T follicular helper cell (primary cell): ENCODE data around the gene HEPACAM2.

Experiments
- DNase-seq: peaks from one replicate; pipeline ENCODE4 v3.0.0-alpha.2; 2020; ENCODE audit warnings: low read depth

HEPACAM2 gene

GRCh38 chr7:93202594-93203250 lies 23.5 kb downstream of the HEPACAM2 start:
- DNase-seq: no peak

- DNase-seq: no peak
These were observed 27.8 kb downstream of the HEPACAM2 start for GRCh38 chr7:93198472-93198871.

DNA sequence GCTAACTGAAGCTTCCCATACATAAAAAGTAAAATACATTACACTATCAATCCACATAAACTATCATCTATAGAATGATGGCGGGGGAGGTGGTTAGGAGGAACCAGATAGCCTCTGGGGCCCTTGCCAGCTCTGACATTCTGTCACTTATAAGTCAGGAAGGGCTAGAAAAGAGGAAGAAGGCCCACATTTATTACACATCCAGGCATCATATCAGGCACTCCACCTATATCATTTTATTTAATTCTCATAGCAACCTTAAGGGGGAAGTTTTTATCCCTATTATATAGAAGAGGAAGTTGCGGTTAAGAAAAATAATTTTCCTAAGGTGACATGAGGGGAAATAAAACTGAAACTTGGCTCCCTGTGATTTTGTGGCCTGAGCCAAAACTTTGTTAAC lies 29.9 kb downstream of the HEPACAM2 start:
- no peak for DNase-seq

- DNase-seq: no peak
These were observed 31.9 kb downstream of the HEPACAM2 start for GRCh38 chr7:93194386-93194785.

DNA sequence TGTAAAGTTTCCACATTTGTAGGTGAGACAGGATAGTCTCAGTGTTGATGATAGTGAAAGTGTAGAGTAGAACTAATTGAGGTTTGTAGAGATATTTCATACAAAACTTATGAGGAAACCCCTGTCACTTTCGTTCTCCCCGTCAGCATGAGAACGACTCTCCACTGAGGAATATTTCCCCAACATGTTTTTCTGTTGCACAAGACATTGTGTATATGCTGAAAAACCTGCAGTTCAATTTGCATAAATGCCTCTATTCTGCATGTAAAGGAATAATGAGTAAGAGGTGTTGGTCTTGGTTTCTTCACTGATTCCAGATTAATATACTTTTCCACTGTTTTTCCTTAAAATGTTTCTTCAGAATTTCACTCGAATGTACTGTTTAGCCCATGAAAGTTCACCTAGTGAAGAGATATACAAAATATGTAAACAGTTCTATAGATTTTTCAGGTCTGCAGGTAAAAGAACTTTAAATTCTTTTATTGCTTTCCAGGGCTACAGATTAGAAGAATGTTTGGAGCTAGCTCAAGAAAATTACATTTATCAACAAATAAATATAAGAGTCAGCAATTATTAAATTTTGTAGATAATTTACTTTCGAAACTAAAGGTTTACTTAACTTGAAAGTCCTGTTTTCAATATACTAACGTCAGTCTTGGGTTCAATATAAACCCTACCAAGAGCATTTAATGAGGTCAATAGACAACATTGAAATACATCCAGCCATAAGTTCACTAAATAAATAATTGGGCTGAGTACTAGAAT lies 37.2 kb downstream of the HEPACAM2 start:
- DNase-seq: no peak

DNA sequence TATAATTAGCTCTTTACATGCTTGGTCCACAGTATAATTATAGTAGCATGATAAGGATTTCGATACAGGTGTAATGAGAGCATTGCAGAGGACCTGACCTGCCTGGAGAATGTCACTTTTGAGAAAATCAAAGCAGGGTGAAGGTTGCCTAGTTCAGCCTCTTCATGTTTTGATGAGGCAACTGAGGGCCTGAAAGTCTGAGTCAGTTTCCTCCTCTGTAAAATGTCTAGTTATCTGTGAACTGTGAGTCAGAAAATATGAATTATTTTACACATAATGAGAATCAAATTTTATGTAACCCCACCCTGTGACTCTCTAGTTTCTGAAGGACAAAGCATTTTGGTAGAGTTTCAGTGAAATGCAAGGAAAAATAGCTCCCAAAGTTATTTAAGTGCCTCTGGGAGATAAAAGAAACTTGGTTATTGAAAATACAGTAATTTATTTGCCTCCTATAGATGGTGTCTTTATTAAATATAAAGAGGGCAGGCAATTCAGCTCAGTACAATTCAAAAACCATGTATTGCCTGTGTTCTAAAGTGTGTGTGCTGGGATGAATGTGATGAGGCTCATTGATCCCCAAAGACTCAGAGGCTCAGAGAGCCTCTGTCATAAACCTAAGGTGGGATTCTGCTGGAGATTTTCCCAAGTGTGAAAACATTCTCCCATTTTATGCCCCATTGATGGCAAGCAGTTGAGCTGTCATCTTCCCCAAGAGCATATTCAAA lies 40.8 kb downstream of the HEPACAM2 start:
- no peak for DNase-seq

- no peak for DNase-seq
These were observed 47.1 kb downstream of the HEPACAM2 start for GRCh38 chr7:93179173-93179572.

DNA sequence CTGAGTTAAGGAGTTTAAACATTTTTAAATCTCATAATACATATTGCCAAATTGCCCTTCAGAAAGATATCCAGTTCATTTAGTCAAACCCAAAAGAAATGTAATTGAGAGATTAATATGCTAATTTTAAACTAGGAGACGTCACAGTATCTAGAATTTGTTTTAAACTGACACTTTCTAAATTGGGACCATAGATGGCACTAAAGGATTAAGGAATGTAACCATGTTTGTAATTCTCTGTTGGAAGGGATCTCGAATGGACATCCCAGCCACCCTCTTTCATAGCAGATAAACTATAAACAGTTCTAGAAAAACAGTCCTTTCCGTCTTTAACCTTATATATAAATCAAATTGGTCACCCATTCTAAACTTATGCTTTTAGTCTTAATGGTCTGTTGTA lies 48.1 kb downstream of the HEPACAM2 start:
- DNase-seq: no peak

GRCh38 chr7:93176992-93177580 lies 49.2 kb downstream of the HEPACAM2 start:
- no peak for DNase-seq

DNA sequence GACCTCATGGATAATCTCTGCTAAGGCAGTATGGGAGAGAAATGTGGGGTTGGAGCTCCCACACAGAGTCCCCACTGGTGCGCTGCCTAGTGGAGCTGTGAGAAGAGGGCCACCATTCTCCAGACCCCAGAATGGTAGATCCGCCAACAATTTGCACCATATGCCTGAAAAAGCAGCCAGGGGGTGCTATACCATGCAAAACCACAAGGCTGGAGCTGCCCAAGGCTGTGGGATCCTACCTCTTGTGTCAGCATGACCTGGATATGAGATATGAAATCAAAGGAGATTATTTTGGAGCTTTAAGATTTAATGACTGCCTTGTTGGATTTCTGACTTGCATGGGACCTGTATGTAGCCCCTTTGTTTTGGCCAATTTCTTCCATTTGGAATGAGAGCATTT lies 51.0 kb downstream of the HEPACAM2 start:
- DNase-seq: no peak

- DNase-seq: no peak
These were observed 53.6 kb downstream of the HEPACAM2 start for GRCh38 chr7:93172683-93173082.

DNA sequence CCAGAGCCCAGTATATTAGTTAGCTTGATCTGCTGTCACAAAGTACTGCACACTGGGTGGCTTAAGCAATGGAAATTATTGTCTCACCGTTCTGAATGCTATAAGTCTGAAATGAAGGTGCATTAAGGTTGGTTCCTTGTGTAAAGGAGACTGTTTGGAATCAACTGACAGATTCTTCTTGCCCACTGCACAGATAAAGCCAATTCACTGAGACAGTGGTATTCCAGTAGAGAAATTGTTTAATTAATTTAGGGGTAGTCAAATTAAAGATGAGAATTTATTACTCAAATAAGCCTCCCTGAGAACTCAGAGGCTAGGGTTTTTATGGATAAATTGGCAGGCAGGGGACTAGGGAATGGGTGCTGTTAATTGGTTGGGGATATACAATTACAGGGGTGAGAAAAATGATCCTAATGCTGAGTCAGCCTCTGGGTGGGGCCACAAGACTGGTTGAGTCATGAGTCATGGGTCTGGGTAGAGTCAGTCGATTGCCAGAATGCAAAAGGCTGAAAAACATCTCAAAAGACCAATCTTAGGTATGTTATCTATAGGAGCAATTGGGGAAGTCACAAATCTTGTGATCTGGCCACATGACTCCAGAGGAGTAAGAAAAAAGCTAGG lies 54.6 kb downstream of the HEPACAM2 start:
- DNase-seq: no peak

DNA sequence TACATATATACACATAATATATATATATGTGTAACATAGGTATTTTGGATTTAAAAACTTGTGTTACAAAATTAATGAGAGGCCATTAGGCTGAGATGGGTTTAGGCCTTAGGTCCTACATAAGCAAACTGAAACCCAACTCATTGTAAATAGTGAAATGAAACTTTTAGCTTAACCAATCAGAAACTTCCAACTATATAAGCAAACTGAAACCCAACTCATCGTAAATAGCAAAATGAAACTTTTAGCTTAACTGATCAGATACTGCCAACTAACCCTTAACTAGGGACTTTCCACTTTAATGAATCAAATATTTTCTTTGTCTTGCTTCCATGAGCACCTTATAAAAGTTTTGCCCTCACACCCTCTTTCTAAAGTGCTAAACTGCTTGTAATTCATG lies 60.8 kb downstream of the HEPACAM2 start:
- DNase-seq: no peak

DNA sequence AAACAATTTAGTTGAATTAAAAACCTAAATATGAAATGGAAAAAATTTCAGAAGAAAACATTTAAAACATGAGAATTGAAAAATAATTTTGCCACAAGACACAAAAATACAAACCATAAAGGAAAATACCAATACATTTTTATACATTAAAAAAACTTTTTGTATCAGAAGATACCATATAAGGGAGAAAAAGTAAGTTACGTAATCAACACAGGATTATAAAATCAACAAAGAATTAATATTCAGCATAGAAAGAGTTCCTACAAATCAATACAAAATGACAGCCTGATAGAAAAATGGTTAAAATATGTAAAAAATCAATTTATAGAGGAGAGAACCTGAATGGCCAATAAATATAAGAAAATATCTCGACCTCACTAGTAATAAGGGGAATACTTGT lies 61.5 kb downstream of the HEPACAM2 start:
- DNase-seq: no peak

DNA sequence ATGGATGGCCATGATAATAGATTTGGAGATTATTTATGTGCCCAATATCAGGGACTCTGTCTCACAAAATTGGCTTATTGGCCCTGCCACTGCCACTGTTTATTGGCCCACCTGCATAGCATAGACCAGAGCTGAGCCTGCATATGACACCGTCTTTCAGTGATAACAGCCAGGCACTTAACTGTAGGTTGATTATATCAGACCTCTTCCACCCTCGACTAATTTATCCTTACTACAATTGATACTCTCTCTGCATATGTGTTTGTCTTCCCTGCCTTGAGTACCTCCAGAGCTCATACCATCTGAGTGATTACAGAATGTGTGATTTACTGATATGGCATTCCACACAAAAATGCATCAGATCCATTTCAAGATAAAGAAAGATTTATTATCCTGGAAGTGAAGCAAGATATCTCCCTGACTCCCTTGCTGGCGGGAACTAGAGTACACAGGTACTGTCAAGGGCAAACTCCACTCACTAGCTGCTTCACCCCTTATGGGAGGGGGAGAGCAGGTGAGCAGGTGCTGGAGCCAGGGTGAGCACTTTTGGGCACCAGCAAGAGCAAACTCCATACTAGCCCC lies 65.0 kb downstream of the HEPACAM2 start:
- no peak for DNase-seq

DNA sequence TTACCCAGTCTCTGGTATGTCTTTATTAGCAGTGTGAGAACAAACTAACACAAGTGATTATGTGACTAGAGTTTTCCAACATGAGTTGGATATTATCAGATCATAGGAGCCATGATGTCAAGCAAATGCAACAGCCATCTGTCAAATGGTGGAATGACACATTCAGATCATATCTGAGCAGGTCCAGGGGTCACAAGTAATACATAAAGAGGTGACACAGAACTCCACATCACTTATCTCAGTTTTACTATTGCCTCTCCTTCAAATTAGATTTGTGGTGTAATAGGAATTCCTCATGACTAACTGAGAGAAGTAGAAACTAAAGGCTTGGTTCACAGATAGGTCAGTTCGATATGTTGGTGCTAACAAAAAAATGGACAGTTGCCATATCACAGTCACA lies 65.9 kb downstream of the HEPACAM2 start:
- no peak for DNase-seq

DNA sequence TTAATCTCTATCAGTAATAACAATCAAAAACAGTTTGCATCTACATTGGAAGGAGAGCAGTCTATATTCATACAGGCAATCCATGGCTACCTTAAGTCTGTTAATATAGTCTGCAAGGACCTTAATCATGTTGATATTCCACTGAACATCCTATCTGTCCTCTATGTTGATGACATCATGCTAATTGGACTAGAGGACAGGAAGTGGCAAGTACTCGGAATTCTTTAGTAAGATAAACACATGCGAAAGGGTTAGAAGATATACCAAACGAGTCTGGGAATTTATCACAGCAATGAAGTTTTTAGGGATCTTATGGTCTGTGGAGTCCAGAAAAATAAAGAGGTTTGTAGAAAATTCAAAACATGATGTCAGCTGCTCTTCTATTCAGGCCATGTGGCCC lies 66.8 kb downstream of the HEPACAM2 start:
- no peak for DNase-seq

GRCh38 chr7:93156884-93157283 lies 69.4 kb downstream of the HEPACAM2 start:
- no peak for DNase-seq

DNA sequence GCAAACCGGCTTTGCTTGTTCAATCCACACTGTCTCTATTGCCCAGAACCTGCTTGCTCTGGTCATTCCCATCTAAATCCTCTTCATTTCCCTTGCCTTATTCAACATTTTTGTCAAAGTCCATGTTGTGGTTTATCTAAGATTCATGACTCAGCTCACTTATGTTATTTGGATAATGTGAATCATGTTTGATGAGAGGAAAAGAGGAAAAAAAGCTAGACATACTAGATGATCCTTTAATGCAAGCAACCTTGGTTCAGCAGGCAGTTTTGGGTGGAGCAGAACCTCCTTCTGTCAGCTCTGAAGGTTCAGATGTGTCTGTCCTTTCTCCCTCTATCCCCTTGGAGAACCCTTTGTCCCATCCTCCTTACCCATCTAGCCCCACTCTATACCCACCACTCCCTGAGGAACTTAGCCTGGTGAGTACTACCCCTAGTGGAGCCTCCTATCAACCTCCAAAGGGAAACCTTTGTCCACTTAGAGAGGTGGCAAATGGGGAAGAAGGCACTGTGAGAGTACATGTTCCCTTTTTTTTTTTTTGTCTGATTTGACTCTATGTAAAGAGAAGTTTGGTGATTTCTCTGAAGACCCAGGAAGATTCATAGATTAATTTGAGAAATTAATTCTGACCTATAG lies 76.0 kb downstream of the HEPACAM2 start:
- no peak for DNase-seq

DNA sequence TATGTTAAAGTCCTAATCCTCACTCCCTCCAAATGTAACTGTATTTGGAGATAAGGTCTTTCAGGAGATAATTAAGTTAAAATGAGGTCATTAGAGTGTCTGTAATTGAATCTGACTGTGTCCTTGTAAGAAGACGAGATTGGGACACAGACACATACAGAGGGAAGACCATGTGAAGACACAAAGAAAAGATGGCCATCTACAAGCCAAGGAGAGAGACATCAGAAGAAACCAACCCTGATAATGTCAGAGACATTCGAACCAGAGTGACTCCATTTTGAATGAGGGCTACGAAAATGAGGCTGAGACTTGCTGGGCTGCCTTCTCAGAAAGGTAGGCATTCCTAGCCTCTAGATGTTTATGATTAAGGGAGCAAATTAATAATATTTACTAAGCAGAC lies 77.5 kb downstream of the HEPACAM2 start:
- no peak for DNase-seq

DNA sequence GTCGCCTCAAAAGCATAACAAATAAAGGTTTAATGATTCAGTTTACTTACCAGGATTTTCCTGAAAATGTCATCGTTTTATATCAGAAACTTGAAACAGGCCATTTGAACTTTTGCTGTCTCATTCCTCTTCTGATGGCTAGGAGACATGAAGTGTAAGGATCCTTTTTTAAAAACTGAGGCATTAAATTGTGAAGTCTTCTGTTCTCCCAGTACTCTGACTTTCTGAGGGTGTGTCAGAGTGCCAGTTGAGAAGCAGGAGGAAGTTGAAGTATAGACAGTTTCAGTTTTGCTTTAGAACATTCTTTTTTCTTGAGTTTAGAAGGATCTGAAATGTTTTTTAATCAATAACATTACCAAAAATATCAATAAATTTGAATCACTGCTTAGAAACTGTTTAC lies 78.1 kb downstream of the HEPACAM2 start, which contains the start of gene SAMD9L:
Gene SAMD9L, minus strand, starts transcription at position 242 of the 400 bp plus-strand sequence. CDS start 12,414 bp downstream, outside the sequence.
- no peak for DNase-seq
